ENCODE results near the gene GM2A.

GM2A gene

DNA sequence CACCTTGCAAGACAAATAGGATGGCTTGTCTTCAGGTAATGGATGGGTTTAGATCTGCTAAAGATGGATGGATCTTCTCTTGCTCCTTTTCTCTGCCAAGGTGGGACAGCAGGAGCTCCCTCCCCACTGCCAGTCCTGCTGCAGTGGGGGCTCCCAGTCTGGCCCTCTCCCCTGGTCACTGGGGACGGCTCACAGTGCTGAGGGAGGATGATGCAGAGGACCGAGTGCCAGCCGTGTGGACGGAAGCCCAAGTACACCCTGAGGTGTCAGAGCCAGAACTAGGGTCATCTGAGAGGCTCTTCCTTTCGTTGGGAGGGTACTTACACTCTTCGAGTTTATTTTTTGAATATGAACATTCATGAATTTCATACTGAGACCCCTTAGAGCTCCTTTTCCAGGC, 34.8 kb upstream of the GM2A start:
- no peak for TF ChIP-seq EZH2phosphoT487 (conservative IDR thresholded peaks at IDR 0.05; ENCODE audit: low read length)
- H3K9ac ChIP-seq (ENCODE audit: low read length): peak overlapping the region; percentile 96
- H3K9me3 ChIP-seq (ENCODE audit: insufficient read depth, low read length): no peaks in the 10 kb centered on the region
- H4K20me1 ChIP-seq (ENCODE audit: low read depth, low read length): no peaks in the 10 kb centered on the region
- peaks cover 8% of the 10 kb centered on the region; the same call in 1 of the 2 replicates for H3K36me3 ChIP-seq (ENCODE audit: low read length)
- H3K4me2 ChIP-seq (ENCODE audit: low read depth, low read length, poor library complexity, severe bottlenecking): peak overlapping the region; percentile 96
- H3K4me3 ChIP-seq (ENCODE audit: insufficient read depth, low read length, poor library complexity, severe bottlenecking): peak overlapping the region; percentile 71
- no peaks in the 10 kb centered on the region for H3K27me3 ChIP-seq (ENCODE audit: low read length)
- no peaks in the 10 kb centered on the region for H3K9me2 ChIP-seq (replicated peaks; ENCODE audit: insufficient read depth, low read length)
- H3K79me2 ChIP-seq (ENCODE audit: insufficient read depth, low read length): peaks cover 83% of the 10 kb centered on the region
- peaks cover 94% of the 10 kb centered on the region for H3F3A ChIP-seq (ENCODE audit: insufficient read depth)
- H2AFZ ChIP-seq (ENCODE audit: low read depth, low read length, severe bottlenecking): no peak overlapping the region
- peak overlapping the region; percentile 98 for H3K27ac ChIP-seq (ENCODE audit: low read depth, low read length)

DNA sequence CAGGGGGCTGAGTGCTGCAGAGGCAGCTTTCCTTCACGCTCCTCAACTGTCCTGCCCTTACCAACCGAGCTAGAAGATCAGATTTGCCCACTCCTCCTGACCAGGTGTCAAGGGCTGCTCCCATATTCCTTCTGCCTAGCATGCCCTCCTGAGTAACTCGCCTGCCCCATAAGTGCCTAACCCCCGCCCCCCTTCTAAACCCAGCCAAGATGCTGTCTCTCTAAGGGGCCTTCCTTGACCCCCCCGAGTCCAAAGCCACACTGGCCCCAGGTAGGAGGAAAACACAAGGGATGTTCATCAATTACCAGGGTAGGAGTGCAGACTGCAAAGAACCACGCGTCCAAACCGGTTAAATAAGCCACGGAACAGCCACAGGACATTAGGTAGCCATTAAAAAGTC, 33.8 kb upstream of the GM2A start:
- H4K20me1 ChIP-seq (ENCODE audit: low read depth, low read length): no peaks in the 10 kb centered on the region
- peaks cover 92% of the 10 kb centered on the region for H3K79me2 ChIP-seq (ENCODE audit: insufficient read depth, low read length)
- peaks cover 95% of the 10 kb centered on the region for H3F3A ChIP-seq (ENCODE audit: insufficient read depth)
- H3K4me2 ChIP-seq (ENCODE audit: low read depth, low read length, poor library complexity, severe bottlenecking): peak overlapping the region; percentile 96
- no peaks in the 10 kb centered on the region for H3K9me3 ChIP-seq (ENCODE audit: insufficient read depth, low read length)
- H3K36me3 ChIP-seq (ENCODE audit: low read length): peaks cover 8% of the 10 kb centered on the region; the same call in 1 of the 2 replicates
- peak overlapping the region; percentile 71 for H3K4me3 ChIP-seq (ENCODE audit: insufficient read depth, low read length, poor library complexity, severe bottlenecking)
- H3K27ac ChIP-seq (ENCODE audit: low read depth, low read length): peak overlapping the region; percentile 98
- H3K9me2 ChIP-seq (replicated peaks; ENCODE audit: insufficient read depth, low read length): no peaks in the 10 kb centered on the region
- no peak overlapping the region for H2AFZ ChIP-seq (ENCODE audit: low read depth, low read length, severe bottlenecking)
- peak overlapping the region; percentile 96 for H3K9ac ChIP-seq (ENCODE audit: low read length)
- TF ChIP-seq, protein P1, sequence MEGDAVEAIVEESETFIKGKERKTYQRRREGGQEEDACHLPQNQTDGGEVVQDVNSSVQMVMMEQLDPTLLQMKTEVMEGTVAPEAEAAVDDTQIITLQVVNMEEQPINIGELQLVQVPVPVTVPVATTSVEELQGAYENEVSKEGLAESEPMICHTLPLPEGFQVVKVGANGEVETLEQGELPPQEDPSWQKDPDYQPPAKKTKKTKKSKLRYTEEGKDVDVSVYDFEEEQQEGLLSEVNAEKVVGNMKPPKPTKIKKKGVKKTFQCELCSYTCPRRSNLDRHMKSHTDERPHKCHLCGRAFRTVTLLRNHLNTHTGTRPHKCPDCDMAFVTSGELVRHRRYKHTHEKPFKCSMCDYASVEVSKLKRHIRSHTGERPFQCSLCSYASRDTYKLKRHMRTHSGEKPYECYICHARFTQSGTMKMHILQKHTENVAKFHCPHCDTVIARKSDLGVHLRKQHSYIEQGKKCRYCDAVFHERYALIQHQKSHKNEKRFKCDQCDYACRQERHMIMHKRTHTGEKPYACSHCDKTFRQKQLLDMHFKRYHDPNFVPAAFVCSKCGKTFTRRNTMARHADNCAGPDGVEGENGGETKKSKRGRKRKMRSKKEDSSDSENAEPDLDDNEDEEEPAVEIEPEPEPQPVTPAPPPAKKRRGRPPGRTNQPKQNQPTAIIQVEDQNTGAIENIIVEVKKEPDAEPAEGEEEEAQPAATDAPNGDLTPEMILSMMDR (IDR thresholded peaks at IDR 0.05; ENCODE audit: insufficient read depth, low read length, poor library complexity, severe bottlenecking): no peak
- no peak for TF ChIP-seq EZH2phosphoT487 (conservative IDR thresholded peaks at IDR 0.05; ENCODE audit: low read length)
- H3K27me3 ChIP-seq (ENCODE audit: low read length): no peaks in the 10 kb centered on the region

DNA sequence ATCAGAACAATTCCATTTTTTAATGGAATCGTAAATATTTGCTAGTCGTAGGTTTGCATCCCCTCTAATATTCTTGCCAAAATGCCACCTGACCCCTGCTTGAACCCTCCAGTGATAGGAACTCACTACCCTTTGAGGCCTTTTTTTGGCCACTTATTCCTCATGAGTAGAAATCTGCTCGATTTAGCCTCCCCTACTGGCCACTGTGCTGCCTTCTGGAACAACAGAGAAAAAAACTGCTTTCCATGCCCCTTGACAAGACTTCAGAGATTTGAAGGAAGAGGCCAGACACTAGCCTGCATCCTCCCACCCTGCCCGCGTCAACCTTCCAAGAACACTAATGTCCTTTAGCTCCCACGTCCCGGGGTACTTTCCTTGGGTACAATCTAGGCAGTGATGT, 33.2 kb upstream of the GM2A start:
- Histone ChIP-seq H3K27me3 (ENCODE audit: low read length) (no peaks in the 10 kb centered on the region), H3K9me2 (replicated peaks; ENCODE audit: insufficient read depth, low read length) (no peaks in the 10 kb centered on the region), H3K4me3 (ENCODE audit: insufficient read depth, low read length, poor library complexity, severe bottlenecking) (peak overlapping the region; percentile 71), H3K79me2 (ENCODE audit: insufficient read depth, low read length) (peaks cover 92% of the 10 kb centered on the region), H2AFZ (ENCODE audit: low read depth, low read length, severe bottlenecking) (no peak overlapping the region), H4K20me1 (ENCODE audit: low read depth, low read length) (no peaks in the 10 kb centered on the region), H3K9me3 (ENCODE audit: insufficient read depth, low read length) (no peaks in the 10 kb centered on the region), H3K4me2 (ENCODE audit: low read depth, low read length, poor library complexity, severe bottlenecking) (peak overlapping the region; percentile 96), H3K27ac (ENCODE audit: low read depth, low read length) (peak overlapping the region; percentile 98), H3K9ac (ENCODE audit: low read length) (peak overlapping the region; percentile 96), H3K36me3 (ENCODE audit: low read length) (peaks cover 8% of the 10 kb centered on the region; the same call in 1 of the 2 replicates), H3F3A (ENCODE audit: insufficient read depth) (peaks cover 92% of the 10 kb centered on the region)
- TF ChIP-seq EZH2phosphoT487 (conservative IDR thresholded peaks at IDR 0.05; ENCODE audit: low read length): no peak
- TF ChIP-seq, protein P1 (IDR thresholded peaks at IDR 0.05; ENCODE audit: insufficient read depth, low read length, poor library complexity, severe bottlenecking): peak; percentile 32

DNA sequence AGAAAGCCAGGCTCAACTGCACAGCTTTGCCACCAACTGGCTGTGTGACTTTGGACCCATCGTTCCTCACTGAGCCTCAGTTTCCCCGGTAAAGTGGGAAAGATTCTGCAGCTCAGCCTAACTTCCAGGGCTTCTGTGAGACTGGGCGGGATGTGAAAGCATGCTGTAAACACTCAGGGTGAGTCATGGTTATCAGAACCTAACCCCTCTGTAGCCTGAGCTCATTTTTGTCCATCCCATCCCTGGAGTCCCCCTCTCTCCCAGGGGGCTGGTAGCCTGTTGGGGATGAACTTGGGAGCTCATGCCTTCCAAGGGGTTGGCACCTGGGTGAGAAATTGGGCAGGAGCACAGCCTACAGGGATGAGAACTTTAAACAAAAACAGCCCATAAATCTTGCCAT, 31.4 kb upstream of the GM2A start:
- Histone ChIP-seq H4K20me1 (ENCODE audit: low read depth, low read length) (no peaks in the 10 kb centered on the region), H3K9me2 (replicated peaks; ENCODE audit: insufficient read depth, low read length) (no peaks in the 10 kb centered on the region), H3K4me3 (ENCODE audit: insufficient read depth, low read length, poor library complexity, severe bottlenecking) (peak overlapping the region; percentile 71), H3K27me3 (ENCODE audit: low read length) (no peaks in the 10 kb centered on the region), H3K4me2 (ENCODE audit: low read depth, low read length, poor library complexity, severe bottlenecking) (peak overlapping the region; percentile 96), H3K9ac (ENCODE audit: low read length) (peak overlapping the region; percentile 96), H3F3A (ENCODE audit: insufficient read depth) (peaks cover 84% of the 10 kb centered on the region), H2AFZ (ENCODE audit: low read depth, low read length, severe bottlenecking) (no peak overlapping the region), H3K9me3 (ENCODE audit: insufficient read depth, low read length) (no peaks in the 10 kb centered on the region), H3K36me3 (ENCODE audit: low read length) (peaks cover 8% of the 10 kb centered on the region; the same call in 1 of the 2 replicates), H3K79me2 (ENCODE audit: insufficient read depth, low read length) (peaks cover 75% of the 10 kb centered on the region), H3K27ac (ENCODE audit: low read depth, low read length) (peak overlapping the region; percentile 98)
- TF ChIP-seq EZH2phosphoT487 (conservative IDR thresholded peaks at IDR 0.05; ENCODE audit: low read length): no peak
- TF ChIP-seq, protein P1 (IDR thresholded peaks at IDR 0.05; ENCODE audit: insufficient read depth, low read length, poor library complexity, severe bottlenecking): no peak
